ENCODE data around the gene SLCO2B1.

Gene SLCO2B1

DNA sequence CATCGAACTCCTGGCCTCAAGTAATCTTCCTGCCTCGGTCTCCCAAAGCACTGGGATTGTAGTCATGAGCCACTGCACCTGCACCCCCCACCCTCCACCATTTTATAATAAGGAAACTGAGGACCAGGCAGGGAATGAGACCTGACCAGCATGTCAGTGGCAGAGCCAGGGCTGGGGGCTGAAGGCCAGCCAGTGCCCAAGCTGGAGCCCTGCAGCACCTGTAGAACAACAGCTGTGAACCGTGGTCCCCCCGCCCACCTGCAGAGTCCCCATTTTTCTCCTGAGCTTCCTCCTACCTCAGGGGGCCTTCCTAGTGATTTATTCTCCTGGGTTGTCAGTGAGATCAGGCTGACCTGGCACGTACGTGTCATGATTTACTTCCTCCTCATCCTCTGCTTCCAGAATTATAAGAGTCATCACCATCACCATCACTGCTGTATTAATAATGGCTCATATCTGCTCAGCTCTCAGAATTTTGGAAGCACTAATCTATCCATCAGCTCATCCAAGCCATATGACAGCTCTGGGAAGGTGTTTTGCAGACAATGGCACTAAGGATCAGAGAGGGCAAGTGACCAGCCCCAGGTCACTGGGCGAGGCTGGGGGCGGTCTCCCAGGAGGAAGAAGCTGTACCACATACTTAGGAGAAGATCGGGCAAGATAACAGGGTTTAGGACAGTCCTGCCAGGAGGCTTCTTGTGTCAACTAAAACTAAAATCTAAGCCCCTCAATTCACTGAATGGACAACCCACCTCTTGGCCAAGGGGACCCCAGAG, 5.5 kb upstream of the SLCO2B1 start:
- DNase-seq (ENCODE audit: low read depth in 2 of 2), result no peak

DNA sequence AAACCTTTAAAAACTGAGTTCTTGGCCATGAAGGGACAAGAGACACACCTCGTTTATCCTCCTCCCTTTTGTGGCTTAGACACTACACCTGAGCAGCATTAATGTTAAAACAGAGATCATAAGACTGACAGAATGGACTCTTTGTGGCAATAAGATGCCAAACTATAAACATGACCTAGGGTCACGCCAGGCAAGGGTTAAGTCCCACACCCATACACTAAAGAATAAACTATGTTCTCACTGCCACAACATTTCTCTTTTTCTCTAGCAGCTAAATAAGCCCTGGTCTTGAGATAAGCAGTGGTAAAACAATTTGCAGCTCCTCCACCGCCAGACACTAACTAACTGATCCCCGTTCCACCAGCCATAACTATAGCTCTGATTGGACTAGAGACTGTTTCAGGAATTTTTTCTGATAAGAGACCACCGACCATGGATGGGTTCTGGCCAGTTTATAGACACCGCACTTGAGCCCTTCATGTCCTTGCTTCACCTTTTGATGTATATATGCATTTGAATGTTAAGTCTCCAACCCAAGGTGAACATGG, 4.9 kb upstream of the SLCO2B1 start:
- DNase-seq (ENCODE audit: low read depth in 2 of 2), result no peak

DNA sequence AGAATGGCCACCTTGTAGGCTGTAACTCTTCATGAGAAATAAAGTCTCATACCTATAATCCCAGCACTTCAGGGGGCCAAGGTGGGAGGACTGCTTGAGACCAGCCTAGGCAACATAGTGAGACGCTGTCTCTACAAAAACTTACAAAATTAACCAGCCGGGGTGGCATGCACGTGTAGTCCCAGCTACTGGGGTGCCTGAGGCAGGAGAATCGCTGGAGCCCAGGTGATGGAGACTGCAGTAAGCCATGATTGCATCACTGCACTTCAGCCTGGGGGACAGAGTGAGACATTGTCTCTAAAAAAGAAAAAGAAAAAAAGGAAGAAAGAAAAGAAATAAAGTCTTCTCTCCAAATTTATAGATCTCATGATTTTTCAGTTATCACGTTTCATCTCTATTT, 4.2 kb upstream of the SLCO2B1 start:
- no peak for DNase-seq (ENCODE audit: low read depth in 2 of 2)

DNA sequence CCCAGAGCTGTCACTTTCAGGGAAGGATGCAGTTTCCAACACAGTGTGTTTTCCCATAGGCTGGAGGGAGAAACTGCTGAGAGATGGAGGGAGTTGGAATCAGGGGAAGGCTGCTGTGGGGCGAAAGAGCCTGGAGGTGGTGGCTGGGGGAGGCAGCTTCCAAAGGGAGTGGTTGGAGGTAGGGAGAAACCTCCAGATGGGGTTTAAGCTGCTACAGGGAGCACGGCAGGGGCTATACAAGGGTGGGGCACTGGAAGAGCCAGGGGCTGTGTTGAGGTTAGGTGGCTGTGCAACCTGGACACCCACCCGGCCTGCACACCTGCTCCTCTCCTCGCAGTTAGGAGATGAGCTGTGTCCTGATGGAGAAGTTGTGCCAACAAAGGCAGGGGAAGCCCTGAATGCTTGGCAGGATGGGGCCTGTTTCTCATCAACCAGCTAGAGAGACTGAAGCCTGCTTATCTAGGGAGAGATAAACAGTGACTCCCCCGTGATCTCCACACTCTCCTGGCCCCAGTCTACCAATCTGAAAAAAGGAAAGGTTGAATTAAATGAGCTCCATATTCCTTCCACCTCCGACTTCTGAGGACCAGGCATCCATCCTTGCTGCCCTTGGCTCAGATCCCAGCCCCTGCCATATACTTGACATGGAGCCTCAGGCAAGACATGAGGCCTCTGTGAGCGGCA, 3.6 kb upstream of the SLCO2B1 start:
- DNase-seq (ENCODE audit: low read depth in 2 of 2), result no peak

DNA sequence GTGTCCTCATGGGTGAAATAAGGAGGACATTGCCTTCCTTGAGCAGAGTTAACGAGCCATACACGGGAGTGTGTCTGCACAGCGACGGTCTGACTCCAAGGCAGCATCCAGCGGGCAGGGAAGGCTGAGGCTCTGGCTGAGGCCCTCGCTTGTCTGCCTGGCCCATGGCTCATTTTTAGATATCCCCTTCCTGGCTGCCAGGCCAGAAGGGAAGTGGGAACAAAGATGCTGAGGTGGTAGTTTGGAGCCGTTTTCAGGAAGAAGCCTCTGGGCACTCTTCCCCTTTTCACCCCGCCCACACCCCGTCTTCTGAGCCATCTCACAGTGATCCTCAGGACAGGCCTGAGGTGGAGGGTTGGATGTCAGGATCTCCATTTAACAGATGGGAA, 3.0 kb upstream of the SLCO2B1 start:
- DNase-seq (ENCODE audit: low read depth in 2 of 2), result no peak

DNA sequence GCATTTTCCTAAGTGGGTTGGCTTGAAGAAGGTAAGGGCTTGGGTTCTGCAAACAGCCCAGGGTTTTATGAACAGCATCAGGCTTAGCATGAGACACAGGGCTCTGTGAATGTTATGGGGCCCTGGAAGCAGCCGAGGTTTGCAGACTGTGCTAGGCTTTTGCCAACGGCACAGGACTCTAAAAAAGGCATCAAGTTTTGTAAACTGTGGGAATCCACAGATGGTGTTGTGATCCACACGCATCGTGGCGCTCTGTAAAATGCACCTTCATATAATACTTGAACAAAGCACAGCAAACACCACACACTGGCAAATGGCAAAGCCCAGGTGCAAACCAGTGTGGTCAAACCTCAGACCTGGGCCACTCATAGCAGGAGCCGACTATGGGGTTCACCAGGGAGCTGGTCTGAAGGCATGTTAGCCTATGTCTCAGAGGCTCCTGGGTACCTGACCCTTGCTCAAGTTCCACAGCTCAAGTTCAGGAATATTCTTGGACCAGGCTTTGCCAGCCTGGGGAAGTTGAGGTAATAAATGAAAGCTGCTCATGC, 2.4 kb upstream of the SLCO2B1 start:
- no peak for DNase-seq (ENCODE audit: low read depth in 2 of 2)

DNA sequence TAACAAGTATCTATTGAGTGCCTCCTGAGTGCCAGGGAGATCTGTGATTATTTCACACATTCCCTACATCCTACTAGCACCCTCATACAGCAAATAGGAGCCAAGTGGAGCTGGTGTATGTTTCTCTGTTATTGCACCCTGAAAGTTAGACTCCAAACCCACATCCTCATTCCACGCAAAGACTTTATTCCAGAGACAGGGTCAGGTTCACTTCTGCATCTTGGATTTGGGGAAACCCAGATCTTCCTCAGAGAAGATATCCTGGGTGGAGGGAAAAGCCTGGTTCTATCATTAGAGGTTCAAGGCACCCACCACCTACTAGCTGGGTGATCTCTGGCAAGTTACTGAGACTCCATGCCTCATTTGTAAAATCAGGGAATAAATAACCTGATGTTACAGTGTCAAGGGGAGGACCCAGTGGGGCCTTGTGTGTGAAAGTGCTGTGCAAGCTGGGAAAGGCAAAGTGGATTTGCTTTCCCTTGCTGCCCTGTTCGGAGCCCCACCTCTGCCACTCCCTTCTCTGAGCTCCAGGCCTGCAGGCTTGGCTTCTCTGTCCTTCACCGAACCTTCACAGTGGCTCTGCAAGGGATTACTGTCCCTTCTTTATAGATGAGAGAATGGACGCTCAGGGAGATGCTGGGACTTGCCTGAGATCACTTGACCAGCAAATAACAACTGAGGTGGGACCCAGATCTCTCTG, 991 bp upstream of the SLCO2B1 start:
- DNase-seq (ENCODE audit: low read depth in 2 of 2), result no peak

DNA sequence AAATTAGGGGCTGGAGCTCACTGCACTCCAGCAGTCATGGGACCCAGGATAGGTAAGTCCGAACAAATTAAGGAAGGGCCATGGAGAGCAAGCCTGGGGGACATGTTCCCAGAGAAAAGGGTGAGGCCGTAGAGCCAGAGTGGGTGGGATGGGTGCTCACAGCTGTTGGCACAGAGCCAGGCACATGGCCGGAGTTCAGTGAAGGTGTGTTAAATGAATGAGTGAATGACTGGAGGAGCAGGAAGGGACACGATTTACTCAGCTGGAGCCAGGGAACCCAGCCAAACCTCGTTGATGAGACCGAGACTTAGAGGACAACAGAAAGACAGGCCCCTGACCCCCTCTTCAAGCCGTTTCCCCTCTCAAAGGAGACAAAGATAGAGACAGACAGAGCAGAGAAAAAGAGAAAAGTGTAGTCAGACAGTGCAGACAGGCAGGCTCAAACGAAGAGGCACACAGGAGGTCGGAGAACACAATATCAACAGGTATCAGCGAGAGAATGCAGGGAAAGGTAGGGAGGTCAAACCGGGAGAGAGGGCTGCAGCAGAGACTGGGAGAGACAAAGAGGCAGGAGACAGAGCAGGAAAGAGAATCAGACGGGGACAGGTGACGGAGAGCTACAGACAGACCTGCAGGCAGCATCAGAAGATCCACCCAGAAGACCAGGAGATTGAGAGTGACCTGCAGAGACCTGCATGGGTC, 590 bp downstream of the SLCO2B1 start:
- no peak for DNase-seq (ENCODE audit: low read depth in 2 of 2)

DNA sequence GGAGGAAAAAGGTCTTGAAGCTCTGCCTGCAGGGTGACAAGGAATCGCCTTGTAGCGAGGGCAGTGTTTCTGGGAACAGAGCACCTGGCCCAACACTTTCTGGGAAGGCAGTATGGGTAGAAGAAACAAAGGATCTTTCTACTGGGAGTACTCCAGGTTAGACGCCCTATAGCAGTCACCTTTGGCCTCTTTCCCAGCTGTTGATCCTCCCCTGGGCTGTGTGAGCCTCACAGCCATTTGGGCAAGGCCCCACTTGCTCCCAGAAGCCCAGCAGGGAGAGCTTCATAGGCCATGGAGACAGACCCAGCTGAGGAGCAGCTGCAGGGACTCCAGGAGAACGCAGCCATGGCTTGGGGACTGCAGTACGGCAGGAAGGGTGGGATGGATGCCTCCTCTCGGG, 1.2 kb downstream of the SLCO2B1 start:
- DNase-seq (ENCODE audit: low read depth in 2 of 2), result no peak

DNA sequence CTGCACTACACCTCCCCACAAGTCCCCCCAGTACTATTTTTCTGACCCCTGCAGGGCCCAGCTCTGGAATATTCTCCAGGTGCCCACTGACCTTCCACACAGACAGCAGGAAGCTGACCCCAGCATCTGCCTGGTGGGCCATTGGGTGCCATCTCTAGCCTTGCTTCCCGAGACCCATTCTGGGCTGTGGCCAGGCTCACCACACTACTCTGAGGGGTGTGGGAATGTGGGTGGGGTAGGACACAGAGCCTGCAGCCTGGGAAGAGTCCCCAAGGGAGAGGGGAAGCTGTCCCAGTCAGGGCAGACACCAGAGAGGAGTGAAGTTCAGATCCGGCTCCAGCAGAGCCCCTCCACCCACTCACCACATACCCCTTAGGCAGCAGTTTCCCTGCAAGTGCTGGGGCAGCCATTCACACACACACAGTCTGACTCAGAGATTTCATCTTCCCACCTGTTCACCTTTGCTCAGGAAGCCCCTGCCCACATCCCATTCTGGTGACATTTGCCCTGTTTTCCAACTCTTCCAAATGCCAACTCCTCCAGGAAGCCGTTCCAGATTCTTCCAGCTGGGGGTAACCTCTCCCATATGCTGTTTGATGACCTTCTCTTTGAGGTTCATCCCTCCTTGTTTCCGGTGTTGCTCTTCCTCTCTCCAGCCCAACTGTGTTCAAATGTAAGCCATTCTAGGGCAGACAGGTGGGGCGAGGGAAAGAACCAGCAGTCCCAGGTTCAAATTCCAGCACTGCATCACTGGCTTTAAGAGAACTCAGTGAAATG, 1.9 kb downstream of the SLCO2B1 start:
- no peak for DNase-seq (ENCODE audit: low read depth in 2 of 2)

DNA sequence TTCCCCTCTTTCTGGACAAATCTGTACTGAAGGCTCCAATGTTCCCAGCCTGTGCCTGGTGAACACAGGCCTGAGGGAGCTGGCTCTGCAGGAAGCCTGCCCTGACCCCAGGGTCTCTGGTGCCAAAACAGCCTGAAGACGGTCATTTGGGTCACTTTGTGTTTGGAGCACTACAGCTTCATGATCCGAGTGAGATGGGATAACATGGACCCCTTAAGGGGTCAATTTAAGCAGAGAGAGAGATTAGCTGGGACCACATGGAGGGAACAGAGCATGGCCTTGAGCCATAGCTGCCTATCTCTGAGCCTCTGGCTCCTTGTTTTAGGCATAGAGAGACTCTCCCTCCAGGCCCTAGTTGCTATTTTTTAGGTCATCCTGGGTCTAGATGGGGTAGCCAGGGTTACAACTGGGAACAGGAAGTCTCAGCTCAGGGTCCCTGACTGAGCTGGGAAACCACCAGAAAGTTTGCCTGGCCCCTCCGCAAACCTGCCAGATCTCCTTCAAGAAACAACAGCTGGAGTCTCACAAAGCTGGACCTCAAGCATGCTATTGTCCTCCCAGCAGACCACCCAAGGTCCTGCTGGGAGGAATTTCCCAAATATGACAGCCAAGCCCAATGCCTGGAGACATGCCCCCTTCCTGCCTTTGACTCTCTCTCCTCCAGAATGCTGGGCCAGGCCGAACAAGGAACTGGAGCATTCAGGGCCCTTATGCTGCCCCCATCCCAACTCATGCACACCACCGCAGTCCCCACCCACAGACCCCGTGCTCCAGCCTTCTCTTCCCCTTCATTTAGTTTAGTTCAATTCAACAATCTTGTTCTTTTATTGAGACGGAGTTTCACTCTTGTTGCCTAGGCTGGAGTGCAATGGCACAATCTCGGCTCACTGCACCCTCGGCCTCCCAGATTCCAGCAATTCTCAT, 4.0 kb downstream of the SLCO2B1 start:
- no peak for DNase-seq (ENCODE audit: low read depth in 2 of 2)

DNA sequence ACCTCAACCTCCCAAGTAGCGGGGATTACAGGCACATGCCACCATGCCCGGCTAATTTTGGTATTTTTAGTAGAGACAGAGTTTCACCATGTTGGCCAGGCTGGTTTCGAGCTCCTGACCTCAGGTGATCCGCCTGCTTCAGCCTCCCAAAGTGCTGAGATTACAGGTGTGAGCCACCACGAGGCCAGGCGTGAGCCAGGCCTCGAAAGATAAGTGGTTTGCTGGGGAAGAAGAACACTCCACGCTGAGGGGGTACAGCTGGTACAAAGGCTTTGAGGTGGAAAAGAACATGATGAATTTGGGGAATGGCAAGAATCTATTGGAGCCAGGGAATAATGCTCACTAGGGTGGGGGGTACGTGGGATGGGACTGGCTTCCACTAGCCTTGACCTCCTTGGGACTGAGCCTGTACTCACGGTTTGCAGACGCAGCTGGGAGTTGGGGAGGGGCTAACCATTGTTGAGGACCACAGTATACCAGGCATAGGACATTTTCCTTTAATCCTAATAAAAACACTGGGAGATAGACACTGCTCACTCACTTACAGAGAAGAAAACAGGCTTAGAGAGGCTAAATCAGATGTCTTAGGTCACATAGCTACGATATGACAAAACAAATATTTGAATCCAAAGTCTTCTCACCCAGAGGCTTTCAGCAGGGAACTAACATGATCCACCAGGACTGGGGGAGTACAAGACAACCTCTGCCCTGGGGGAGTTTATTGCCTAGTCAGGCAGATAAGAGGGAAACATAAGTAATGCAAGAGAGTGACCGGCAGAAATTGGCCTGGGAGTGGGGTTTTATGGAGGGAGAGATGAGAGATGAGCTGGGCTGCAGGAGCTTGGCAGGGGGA, 4.9 kb downstream of the SLCO2B1 start:
- DNase-seq (ENCODE audit: low read depth in 2 of 2), result no peak

DNA sequence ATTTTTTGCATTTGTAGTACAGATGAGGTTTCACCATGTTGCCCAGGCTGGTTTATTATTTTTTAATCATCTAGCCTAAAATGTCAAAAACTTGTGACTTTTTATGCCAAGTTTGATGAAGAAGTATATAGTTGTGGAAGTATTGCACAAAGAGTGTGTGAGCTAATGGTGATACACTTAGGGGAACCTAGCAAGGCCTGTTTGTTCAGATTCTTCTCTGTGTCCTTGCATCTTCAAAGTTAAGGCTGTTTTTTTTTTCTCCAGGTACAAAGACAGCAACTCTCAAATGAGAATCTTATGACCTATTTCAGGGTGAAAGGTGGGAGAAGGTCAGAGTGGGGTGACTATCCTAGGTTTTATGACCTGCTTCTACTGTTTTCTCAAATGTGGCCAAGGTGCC, 7.3 kb downstream of the SLCO2B1 start:
- DNase-seq (ENCODE audit: low read depth in 2 of 2), result no peak

DNA sequence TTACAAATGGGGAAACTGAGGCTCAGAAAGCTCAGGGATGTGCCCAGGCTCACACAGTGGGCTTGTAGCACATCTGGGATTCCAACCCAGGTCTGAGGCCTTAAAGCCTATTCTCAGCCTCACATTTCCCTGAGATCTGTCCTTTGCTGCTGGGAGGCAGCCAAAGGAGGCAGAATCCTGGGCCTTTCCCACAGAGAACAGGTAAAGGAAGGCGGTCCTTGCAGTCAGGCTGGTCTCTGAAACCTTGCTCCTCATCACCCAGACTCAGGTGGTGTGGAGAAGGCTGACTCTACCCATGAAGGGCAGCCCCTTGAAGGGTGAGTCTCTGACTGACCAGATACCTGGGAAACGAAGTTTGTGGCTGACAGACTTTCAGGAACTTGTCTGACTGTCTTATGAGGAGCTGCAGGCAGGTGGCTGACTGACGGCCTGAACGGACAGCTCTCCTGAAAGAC, 7.8 kb downstream of the SLCO2B1 start:
- DNase-seq (ENCODE audit: low read depth in 2 of 2), result no peak

DNA sequence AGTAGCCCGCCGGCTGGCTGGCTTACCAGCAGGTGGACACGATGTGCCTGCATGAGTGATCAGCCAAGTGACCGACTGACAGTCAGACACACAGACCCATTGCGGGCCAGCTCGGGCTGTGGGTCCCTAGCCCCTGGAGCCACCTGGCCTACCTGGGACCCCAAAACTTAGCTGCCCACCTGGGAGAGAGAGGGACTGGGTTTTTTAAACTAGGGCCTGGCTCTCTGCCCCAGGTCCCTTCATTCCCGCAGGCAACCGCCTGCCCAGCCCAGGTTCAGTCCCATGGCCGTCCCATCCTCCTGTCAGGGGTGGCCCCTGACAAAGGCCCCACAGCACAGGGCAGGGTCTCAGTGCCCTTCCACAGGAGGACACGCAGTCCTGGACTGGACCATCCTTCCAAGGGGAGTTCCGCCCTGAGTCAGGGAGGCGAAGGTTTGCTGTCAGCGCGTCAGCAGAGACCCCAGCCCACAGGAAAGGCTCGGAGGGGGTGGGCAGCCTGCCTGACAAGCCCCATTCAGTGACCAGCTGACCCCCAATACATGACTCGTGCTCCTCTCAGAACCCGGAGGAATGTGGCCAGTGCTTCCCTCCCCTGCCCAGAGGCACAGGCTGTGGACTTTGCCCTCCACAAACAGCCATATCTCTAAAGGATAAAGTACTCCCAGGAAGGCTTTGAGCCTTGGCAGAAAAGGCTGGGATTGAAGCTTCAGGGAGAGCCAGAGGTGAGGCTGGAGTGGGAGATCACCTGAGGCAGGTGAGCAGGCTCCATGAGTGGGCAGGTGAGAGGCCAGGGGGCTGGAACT, 8.4 kb downstream of the SLCO2B1 start:
- no peak for DNase-seq (ENCODE audit: low read depth in 2 of 2)

DNA sequence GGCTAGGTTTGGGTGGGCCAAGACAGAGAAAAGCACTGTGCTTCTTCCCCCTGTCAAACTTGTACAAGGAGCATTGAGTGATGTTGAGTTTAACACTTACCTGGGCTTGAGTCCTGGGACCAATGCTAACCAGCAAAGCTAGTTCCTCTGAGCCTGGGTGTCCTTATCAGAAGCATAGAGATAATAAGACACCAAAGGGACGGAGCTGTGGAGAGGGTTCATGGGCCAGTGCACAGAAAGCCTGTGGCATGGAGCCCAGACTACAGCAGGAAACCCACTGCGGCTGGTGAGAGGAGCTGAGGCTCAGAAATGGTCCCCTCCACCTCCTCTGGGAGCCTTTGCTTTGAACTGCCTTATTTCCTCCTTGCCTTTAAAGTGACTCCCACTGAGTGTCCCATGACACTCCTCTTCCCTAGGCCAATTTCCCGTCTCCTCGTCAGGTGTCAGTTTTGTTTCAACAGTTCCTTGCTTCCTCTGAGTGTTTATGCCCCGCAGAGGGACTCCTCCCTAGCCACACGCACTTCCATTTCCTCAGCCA, 9.4 kb downstream of the SLCO2B1 start:
- no peak for DNase-seq (ENCODE audit: low read depth in 2 of 2)

DNA sequence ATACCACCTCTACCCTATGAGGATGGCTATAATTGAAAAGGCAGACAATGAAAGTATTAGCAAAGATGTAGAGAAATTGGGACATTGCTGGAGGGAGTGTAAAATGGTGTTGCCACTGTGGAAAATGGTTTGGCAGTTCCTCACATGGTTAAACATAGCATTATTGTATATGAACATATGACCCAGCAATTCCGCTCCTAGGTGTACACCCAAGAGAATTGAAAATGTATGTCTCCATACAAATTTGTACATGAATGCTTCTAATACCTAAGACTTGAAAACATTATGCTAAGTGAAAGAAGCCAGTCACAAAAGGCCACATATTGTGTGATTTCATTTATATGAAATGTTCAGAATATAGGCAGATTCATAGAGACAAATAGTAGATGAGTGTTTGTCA, 10.0 kb downstream of the SLCO2B1 start:
- DNase-seq (ENCODE audit: low read depth in 2 of 2), result no peak

Measured in stimulated activated CD8-positive, alpha-beta memory T cell treated with anti-CD3 and anti-CD28 coated beads, Interleukin-2, amount 100 ng/mL, for 1 hour (primary cell).